Neuronal stem cell (in vitro differentiated cells): ENCODE measurements around the gene SIVA1.

Experiments
- DNase-seq: peaks from one replicate; pipeline ENCODE4 v3.0.0-alpha.2; 2013; ENCODE audit warnings: low spot score
- H2AFZ ChIP-seq: one replicate; pipeline ENCODE4 v1.6.1; 2013; ENCODE audit warnings: mild to moderate bottlenecking, low read length, inconsistent platforms
- H2AK5ac ChIP-seq: 2 replicates; pipeline ENCODE4 v1.6.1; 2013; ENCODE audit warnings: low read depth, mild to moderate bottlenecking, inconsistent platforms, low read length, moderate library complexity, mixed read lengths
- H2BK120ac ChIP-seq: 2 replicates; pipeline ENCODE4 v1.6.1; 2013; ENCODE audit warnings: low read depth, mild to moderate bottlenecking, inconsistent platforms, low read length, moderate library complexity, mixed read lengths
- H2BK12ac ChIP-seq: one replicate; pipeline ENCODE4 v1.6.1; 2013; ENCODE audit warnings: low read length, inconsistent platforms
- H2BK15ac ChIP-seq: 2 replicates; pipeline ENCODE4 v1.6.1; 2013; ENCODE audit warnings: mild to moderate bottlenecking, low read length, inconsistent platforms, mixed read lengths
- H2BK5ac ChIP-seq: one replicate; pipeline ENCODE4 v1.6.1; 2013; ENCODE audit warnings: inconsistent platforms, mild to moderate bottlenecking, low read length, moderate library complexity
- H3K14ac ChIP-seq: one replicate; pipeline ENCODE4 v1.6.1; 2013; ENCODE audit warnings: low read length, inconsistent platforms
- H3K18ac ChIP-seq: 2 replicates; pipeline ENCODE4 v1.6.1; 2013; ENCODE audit warnings: low read length, inconsistent platforms
- H3K23ac ChIP-seq: 2 replicates; pipeline ENCODE4 v1.6.1; 2013; ENCODE audit warnings: low read depth, mild to moderate bottlenecking, mixed read lengths, low read length, inconsistent platforms; ENCODE audit not compliant: poor library complexity
- H3K27ac ChIP-seq: replicated peaks from 3 replicates; pipeline ENCODE4 v1.5.1; 2013; ENCODE audit warnings: low read length, inconsistent platforms
- H3K27me3 ChIP-seq, 3 experiments: 2 replicates each; pipeline ENCODE4 v1.6.1; 2013; ENCODE audit warnings: low read length in 3 of 3, mild to moderate bottlenecking in 2 of 3, inconsistent platforms in 1 of 3, low read depth in 1 of 3, mixed read lengths in 1 of 3, moderate library complexity in 1 of 3; ENCODE audit not compliant: control insufficient read depth in 3 of 3, insufficient read depth in 3 of 3
- H3K36me3 ChIP-seq, 2 donors: replicated peaks in 1 of 2; 2 replicates each; pipeline ENCODE4 v1.6.1; 2013; ENCODE audit warnings: low read length in 2 of 2; ENCODE audit not compliant: control insufficient read depth in 2 of 2, insufficient read depth in 2 of 2
- H3K4ac ChIP-seq: 2 replicates; pipeline ENCODE4 v1.6.1; 2013; ENCODE audit warnings: inconsistent platforms, mild to moderate bottlenecking, low read length, moderate library complexity
- H3K4me1 ChIP-seq, 2 donors: 1 replicate in 1 of 2; 2 replicates in 1 of 2; pipeline ENCODE4 v1.6.1; 2013; ENCODE audit warnings: low read length in 2 of 2, low read depth in 1 of 2; ENCODE audit not compliant: control insufficient read depth in 2 of 2, insufficient read depth in 1 of 2
- H3K4me2 ChIP-seq: one replicate; pipeline ENCODE4 v1.6.1; 2013; ENCODE audit warnings: mild to moderate bottlenecking, low read length, inconsistent platforms; ENCODE audit not compliant: insufficient read depth, poor library complexity, severe bottlenecking
- H3K4me3 ChIP-seq, 2 donors: 2 replicates each; pipeline ENCODE4 v1.5.1; 2013; ENCODE audit warnings: low read length in 2 of 2, mild to moderate bottlenecking in 2 of 2, inconsistent platforms in 1 of 2, moderate library complexity in 1 of 2
- H3K79me1 ChIP-seq: one replicate; pipeline ENCODE4 v1.6.1; 2013; ENCODE audit warnings: low read depth, mild to moderate bottlenecking, inconsistent platforms, low read length, moderate library complexity
- H3K9ac ChIP-seq: one replicate; pipeline ENCODE4 v1.6.1; 2013; ENCODE audit warnings: mild to moderate bottlenecking, low read depth, low read length, inconsistent platforms; ENCODE audit not compliant: poor library complexity
- H3K9me3 ChIP-seq, 2 donors: replicated peaks in 1 of 2; 2 replicates each; pipeline versions ENCODE3 to v1.6.1; 2013; ENCODE audit warnings: low read length in 2 of 2, mild to moderate bottlenecking in 2 of 2, inconsistent platforms in 1 of 2, low read depth in 1 of 2, mixed read lengths in 1 of 2, moderate library complexity in 1 of 2; ENCODE audit not compliant: control insufficient read depth in 2 of 2, insufficient read depth in 1 of 2
- H4K8ac ChIP-seq: one replicate; pipeline ENCODE4 v1.6.1; 2013; ENCODE audit warnings: low read depth, mild to moderate bottlenecking, inconsistent platforms, low read length, moderate library complexity
- H4K91ac ChIP-seq: one replicate; pipeline ENCODE4 v1.6.1; 2013; ENCODE audit warnings: low read length, low read depth, mild to moderate bottlenecking, inconsistent platforms; ENCODE audit not compliant: poor library complexity
- WGBS, 2 donors: extraction: QIAGEN DNeasy Blood & Tissue Kit; methylation state at CpG; one replicate each; pipeline ENCODE4 v1.1.7; 2013; ENCODE audit warnings: missing lambda C conversion rate in 2 of 2, mixed read lengths in 1 of 2; ENCODE audit not compliant: insufficient read length in 2 of 2, insufficient replicate concordance in 1 of 2; ENCODE audit errors: extremely low coverage in 2 of 2; 5-methylcytosine and 5-hydroxymethylcytosine counted together

SIVA1 gene

GRCh38 chr14:104783484-104784217 is 30.7 kb downstream of the SIVA1 start:
- Histone ChIP-seq H2AK5ac (no peak overlapping the region), H3K14ac (peak overlapping the region; percentile 21), H3K27ac (no peak overlapping the region), H4K91ac (no peak overlapping the region), H3K23ac (peak overlapping the region; percentile 20), H3K36me3 (peaks cover 4 to 54% of the 10 kb centered on the region in 2 donors), H3K9ac (peak overlapping the region; percentile 30), H3K18ac (no peak overlapping the region), H2BK120ac (no peak overlapping the region), H3K4me2 (no peak overlapping the region), H3K27me3 (no peaks in the 10 kb centered on the region), H2BK12ac (no peak overlapping the region), H2AFZ (no peak overlapping the region), H3K4ac (no peak overlapping the region), H2BK15ac (no peak overlapping the region), H4K8ac (no peak overlapping the region), H3K9me3 (no peaks in the 10 kb centered on the region), H3K79me1 (peaks cover 23% of the 10 kb centered on the region), H3K4me3 (no peak overlapping the region), H3K4me1 (peaks cover 0 to 3% of the 10 kb centered on the region in 2 donors), H2BK5ac (no peak overlapping the region)
- no CpG with 5 or more reads among the region's 16 CpGs for WGBS, 2 donors
- DNase-seq = no peak

GRCh38 chr14:104784218-104784568 is 31.2 kb downstream of the SIVA1 start:
- peaks cover 3 to 59% of the 10 kb centered on the region in 2 donors for H3K36me3 ChIP-seq
- no peaks in the 10 kb centered on the region for H3K9me3 ChIP-seq
- no peaks in the 10 kb centered on the region for H3K4me1 ChIP-seq
- no peak overlapping the region for H3K4me2 ChIP-seq
- no peaks in the 10 kb centered on the region for H3K27me3 ChIP-seq
- peak overlapping the region; percentile 30 for H3K9ac ChIP-seq
- H2AFZ ChIP-seq = no peak overlapping the region
- no peak overlapping the region for H4K8ac ChIP-seq
- no peak overlapping the region for H2BK12ac ChIP-seq
- H2AK5ac ChIP-seq = no peak overlapping the region
- no CpG with 5 or more reads among the region's 9 CpGs for WGBS, 2 donors
- H2BK15ac ChIP-seq = no peak overlapping the region
- H3K4ac ChIP-seq = no peak overlapping the region
- DNase-seq = no peak
- H3K79me1 ChIP-seq = peaks cover 23% of the 10 kb centered on the region
- no peak overlapping the region for H3K4me3 ChIP-seq
- H4K91ac ChIP-seq = no peak overlapping the region
- H2BK5ac ChIP-seq = peak overlapping the region; percentile 60
- no peak overlapping the region for H3K18ac ChIP-seq
- H3K27ac ChIP-seq = no peak overlapping the region
- H3K14ac ChIP-seq = no peak overlapping the region
- peak overlapping the region; percentile 20 for H3K23ac ChIP-seq
- no peak overlapping the region for H2BK120ac ChIP-seq

GRCh38 chr14:104784846-104785707 is 32.1 kb downstream of the SIVA1 start:
- Histone ChIP-seq H4K8ac (no peak overlapping the region), H3K14ac (no peak overlapping the region), H3K18ac (no peak overlapping the region), H2BK15ac (no peak overlapping the region), H3K27ac (no peak overlapping the region), H2BK5ac (peak overlapping the region; percentile 60), H3K9me3 (no peaks in the 10 kb centered on the region), H3K9ac (no peak overlapping the region), H3K4me2 (no peak overlapping the region), H2BK12ac (no peak overlapping the region), H2BK120ac (no peak overlapping the region), H3K4ac (no peak overlapping the region), H2AFZ (no peak overlapping the region), H3K23ac (peak overlapping the region; percentile 73), H4K91ac (no peak overlapping the region), H3K79me1 (peaks cover 28% of the 10 kb centered on the region), H3K27me3 (no peaks in the 10 kb centered on the region), H3K4me3 (no peak overlapping the region), H2AK5ac (no peak overlapping the region), H3K4me1 (no peaks in the 10 kb centered on the region), H3K36me3 (peaks cover 5 to 65% of the 10 kb centered on the region in 2 donors)
- DNase-seq = no peak
- WGBS, 2 donors = no CpG with 5 or more reads among the region's 36 CpGs

- Histone ChIP-seq H3K23ac (no peak overlapping the region), H3K14ac (no peak overlapping the region), H4K8ac (no peak overlapping the region), H2BK15ac (no peak overlapping the region), H3K4me2 (no peak overlapping the region), H3K9ac (no peak overlapping the region), H3K36me3 (peaks cover 6 to 68% of the 10 kb centered on the region in 2 donors), H3K27me3 (no peaks in the 10 kb centered on the region), H3K4ac (no peak overlapping the region), H3K4me1 (no peaks in the 10 kb centered on the region), H3K18ac (no peak overlapping the region), H3K27ac (no peak overlapping the region), H2BK12ac (no peak overlapping the region), H2BK120ac (no peak overlapping the region), H3K9me3 (no peaks in the 10 kb centered on the region), H2AK5ac (no peak overlapping the region), H2AFZ (no peak overlapping the region), H3K4me3 (no peak overlapping the region), H2BK5ac (no peak overlapping the region), H4K91ac (no peak overlapping the region), H3K79me1 (peaks cover 33% of the 10 kb centered on the region)
- no peak for DNase-seq
- no CpG with 5 or more reads among the region's 13 CpGs for WGBS, 2 donors
Observed at GRCh38 chr14:104785708-104786080, 32.7 kb downstream of the SIVA1 start.
